ENCODE data around the gene CCND1.

GRCh38 chr11:69656536-69657455 is 15.8 kb downstream of the CCND1 start:
- TF ChIP-seq CTCF (conservative IDR thresholded peaks at IDR 0.05; ENCODE audit: low read length) (no peak), EZH2phosphoT487 (IDR thresholded peaks at IDR 0.05; ENCODE audit: borderline replicate concordance, low read depth, low read length) (no peak)

Measured in OCI-LY7 (cell line).